ENCODE results near the gene PCSK6.
"Not testable (repeated sequence)": the region's sequence is repeated elsewhere in the genome, so short reads cannot be mapped to it uniquely, and the experiment has no call there.

The PCSK6 gene

DNA sequence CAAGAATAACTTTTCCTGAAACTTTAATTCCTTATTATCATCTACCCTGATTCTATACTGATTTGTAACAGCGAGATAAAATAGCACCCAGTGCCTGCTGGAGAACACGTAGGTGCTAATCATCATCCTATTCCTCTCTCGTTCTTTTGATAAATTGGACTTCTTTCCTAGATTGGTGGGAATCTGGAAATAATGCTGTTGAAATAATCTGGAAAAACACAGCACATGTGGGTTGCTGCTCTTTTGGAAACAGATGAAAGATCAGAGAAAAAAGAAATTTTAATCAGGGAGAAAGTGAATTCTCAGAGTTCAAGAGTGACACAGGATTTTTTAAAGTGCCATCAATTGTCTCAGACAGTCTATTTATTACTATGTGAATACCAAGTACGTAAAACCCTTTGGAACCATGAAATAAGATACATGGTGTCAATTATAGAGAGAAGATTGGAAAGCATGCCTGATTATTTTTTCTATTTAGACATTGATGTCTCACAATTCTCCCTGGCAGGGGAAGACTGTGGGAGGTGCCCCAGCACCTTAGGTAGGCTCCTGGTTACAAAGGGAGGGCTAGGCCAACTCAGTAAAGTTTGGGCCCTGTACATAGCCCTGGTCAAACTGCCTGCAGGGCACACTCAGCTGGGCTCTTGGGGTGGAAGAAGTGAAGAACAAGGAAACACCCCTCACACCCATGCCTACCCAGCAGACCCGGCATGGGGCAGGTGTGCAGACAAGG is 134.4 kb downstream of the PCSK6 start:
- DNase-seq (ENCODE audit: low spot score), result no peak

GRCh38 chr15:101353240-101353639 is 136.3 kb downstream of the PCSK6 start:
- no peak for DNase-seq (ENCODE audit: low spot score)

GRCh38 chr15:101351736-101352135 is 137.8 kb downstream of the PCSK6 start:
- DNase-seq (ENCODE audit: low spot score), result no peak

- no peak for DNase-seq (ENCODE audit: low spot score)
Observed at GRCh38 chr15:101349047-101349951, 140.2 kb downstream of the PCSK6 start.

GRCh38 chr15:101348643-101349042 is 140.9 kb downstream of the PCSK6 start:
- DNase-seq (ENCODE audit: low spot score), result no peak

DNA sequence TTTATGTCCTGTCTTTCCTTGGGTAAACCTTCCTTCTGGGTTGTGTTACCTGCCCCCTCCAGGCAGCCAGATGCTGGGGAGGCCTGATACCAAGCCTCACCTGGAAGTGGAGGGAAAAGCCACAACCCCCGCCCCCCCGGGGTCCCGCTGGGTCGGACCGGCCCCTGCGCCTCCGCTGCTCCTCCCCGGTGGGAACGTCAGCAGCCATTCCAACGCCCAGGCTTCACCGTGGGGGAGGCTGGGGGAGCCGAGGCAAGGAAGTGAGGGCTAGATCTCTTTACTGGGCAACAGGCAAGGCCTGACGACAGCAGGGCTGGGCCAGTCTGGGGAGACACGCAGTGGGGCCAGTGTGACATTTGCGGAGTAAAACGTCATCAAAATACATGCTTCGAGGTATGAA is 141.5 kb downstream of the PCSK6 start:
- DNase-seq (ENCODE audit: low spot score), result no peak

DNA sequence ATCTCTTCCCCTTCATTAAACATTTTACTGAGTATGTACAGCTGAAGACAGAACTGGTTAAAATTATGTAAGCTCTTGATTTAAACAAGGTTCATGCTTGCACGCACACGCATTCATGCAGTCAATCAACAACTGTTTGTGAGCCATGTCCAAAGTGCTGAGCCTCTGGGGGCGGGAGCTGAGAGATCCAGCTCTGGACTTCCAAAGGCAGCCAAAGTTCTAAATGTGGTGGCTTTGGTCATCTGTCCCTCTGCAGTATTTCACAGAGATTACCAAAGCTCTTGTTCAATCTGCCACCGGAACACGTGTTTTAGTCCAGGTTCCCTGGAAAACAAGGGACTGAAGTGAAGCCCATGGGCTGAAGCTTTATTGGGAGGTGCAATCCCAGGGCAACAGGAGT is 142.1 kb downstream of the PCSK6 start:
- DNase-seq (ENCODE audit: low spot score), result no peak

DNA sequence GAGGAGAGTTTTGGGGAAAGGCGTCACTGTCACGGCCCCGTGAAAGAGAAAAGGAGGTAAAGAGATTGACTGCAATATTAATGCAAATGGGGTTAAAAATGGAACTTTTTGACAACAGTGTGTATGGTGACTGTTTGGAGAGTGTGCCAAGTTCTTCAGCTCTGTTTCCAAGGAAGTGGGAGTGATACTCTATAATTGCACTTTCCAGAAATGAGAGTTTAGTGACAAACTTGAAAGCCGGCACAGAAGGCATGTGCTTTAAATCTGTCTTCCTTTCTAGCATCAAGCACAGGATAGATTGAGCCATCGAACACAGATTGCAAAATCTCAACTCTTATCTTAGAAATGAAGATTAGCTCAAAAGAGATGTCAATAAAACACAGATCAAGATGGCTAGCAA is 142.6 kb downstream of the PCSK6 start:
- no peak for DNase-seq (ENCODE audit: low spot score)

- DNase-seq (ENCODE audit: low spot score), result no peak
Observed at GRCh38 chr15:101342056-101342455, 147.5 kb downstream of the PCSK6 start.

DNA sequence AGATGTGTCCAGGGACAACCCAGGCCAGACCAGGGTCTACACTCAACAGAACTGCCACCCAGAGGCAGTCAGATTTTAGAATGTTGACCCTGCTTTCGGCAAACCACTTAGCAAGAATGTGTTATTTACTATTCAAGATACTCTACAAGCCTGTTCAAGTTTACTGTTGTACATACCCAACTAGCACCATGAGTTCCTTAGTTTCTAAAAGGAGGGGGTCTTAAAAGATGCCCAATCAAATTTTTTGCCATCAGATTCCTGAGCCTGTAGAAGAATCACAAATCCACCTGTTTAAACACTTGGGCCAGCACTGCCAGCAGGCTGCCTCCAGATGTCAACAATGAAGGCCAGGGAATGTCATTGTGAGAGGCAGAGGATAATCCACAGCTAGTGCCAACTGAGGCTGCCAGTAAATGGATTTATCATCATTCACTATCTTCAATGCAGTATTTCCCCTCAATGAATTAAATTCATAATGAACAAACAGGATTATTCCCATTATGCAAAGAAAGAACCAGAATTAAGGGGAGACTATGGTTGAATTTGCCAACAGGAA is 150.9 kb downstream of the PCSK6 start:
- DNase-seq (ENCODE audit: low spot score), result no peak

GRCh38 chr15:101337976-101338375 is 151.5 kb downstream of the PCSK6 start:
- DNase-seq (ENCODE audit: low spot score), result no peak

DNA sequence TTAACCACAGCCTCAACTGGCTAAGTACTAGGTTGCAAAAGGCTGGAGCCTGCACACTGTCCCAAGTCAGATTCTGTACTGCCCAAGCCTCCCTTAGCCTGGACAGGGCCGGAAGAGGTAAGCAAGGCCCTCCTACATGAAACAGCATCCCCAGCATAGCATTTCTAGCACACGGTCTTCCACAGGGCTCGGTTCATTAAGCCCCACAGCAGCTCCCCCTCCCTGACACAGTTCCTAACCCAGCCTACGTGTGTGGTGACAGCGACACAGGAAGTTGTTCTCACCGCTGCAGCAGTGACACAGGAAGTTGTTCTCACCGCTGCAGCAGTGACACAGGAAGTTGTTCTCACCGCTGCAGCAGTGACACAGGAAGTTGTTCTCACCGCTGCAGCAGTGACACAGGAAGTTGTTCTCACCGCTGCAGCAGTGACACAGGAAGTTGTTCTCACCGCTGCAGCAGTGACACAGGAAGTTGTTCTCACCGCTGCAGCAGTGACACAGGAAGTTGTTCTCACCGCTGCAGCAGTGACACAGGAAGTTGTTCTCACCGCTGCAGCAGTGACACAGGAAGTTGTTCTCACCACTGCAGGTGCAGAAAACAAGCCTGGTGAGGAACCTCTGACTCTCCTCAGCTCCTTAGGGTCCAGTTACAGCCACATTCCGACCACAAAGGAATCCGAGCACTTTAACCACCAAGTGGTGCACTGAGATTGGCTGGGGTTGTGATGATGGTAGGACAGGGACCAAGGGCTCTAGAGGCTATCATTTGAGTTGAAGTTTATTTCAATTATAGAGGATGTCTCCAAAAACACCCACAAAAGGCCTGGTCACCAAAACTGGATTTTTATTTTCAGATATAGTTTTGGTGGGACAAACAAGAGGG is 155.4 kb downstream of the PCSK6 start:
- DNase-seq (ENCODE audit: low spot score), result not testable (repeated sequence)

GRCh38 chr15:101332061-101332467 is 157.4 kb downstream of the PCSK6 start:
- no peak for DNase-seq (ENCODE audit: low spot score)

- DNase-seq (ENCODE audit: low spot score), result no peak
Observed at GRCh38 chr15:101329867-101330380, 159.6 kb downstream of the PCSK6 start.

- DNase-seq (ENCODE audit: low spot score), result no peak
Observed at GRCh38 chr15:101329309-101329863, 160.1 kb downstream of the PCSK6 start.

GRCh38 chr15:101328001-101328400 is 161.5 kb downstream of the PCSK6 start:
- DNase-seq (ENCODE audit: low spot score), result no peak

DNA sequence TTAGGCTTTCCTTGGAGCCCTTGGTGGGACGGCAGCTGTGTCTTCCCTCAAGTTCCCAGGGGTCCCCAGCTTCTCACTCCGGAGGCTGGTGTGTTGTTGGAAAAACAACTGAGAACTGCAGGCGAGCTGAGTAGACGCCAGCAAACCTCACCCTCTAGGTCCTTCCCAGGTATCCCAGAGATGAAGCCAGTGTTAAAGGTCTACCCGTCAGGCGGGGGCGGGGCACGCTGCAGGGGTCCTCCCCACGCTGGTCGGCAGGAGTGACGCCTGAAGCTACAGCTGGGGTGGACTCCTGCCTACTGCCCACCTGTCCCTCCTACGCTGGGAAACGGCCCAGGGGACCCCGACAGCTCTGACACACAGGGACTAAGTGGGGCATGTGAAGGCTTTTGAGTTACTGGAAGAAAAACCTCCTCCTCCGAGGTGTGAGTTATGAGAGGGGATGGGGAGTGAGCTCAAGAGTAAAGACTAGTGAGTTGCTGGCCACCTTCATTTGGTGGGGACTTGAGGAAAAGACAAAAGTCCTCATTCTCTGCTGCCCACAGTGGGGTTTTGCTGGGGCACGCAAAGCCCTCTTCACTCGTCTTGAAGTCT is 162.3 kb downstream of the PCSK6 start:
- DNase-seq (ENCODE audit: low spot score), result no peak

DNA sequence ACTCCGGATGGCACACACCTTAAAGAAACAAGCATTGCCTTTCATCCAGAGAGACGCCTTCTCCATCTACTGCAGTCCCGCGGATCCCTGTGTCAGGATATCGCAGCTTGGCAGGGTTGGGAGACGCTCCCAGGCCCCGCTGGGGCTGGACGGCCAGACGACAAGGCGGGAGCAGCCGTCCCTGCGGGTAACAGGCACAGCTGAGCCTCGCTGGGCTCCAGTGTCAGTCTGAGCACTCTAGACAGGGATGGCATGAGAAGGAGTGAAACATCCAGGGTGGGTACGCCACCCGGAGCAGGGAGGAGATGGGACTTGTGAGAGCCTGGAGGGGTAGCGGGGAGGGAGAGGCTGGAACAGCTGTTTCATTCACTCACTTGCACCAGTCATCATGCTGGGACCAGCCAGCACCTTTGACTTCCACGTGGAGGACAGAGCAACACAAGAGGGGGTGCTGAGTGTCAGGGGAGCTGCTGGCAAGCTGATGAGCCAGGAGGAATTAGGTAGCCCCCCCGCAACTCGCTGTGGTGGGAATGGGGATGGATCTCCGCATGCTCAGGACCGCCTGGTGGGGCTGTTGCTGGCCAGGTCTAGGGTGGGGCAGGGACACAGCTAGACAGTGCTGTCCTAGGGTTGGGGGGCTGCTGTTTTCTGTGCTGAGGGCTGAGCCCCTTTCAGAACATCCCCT is 162.9 kb downstream of the PCSK6 start:
- DNase-seq (ENCODE audit: low spot score), result no peak

- no peak for DNase-seq (ENCODE audit: low spot score)
Observed at GRCh38 chr15:101326026-101326315, 163.5 kb downstream of the PCSK6 start.

- no peak for DNase-seq (ENCODE audit: low spot score)
Observed at GRCh38 chr15:101325263-101326025, 164.1 kb downstream of the PCSK6 start.

All from hepatic stellate cell (primary cell).